Epithelial cell of esophagus (primary cell): Measurements from ENCODE around the gene GRB10.
"Not testable (repeated sequence)": the region's sequence is repeated elsewhere in the genome, so short reads cannot be mapped to it uniquely, and the experiment has no call there.

Source experiments
- DNase-seq: peaks from one replicate; pipeline ENCODE4 v3.0.0; 2010; ENCODE audit warnings: low read depth
- H3K4me3 ChIP-seq: 2 replicates; pipeline ENCODE4 v1.5.1; 2011; ENCODE audit warnings: mild to moderate bottlenecking, low read length, control low read depth
- TF ChIP-seq, protein P1 (sequence below): IDR thresholded peaks from 2 replicates; pipeline ENCODE4 v1.5.1; 2011; ENCODE audit warnings: low read depth, mild to moderate bottlenecking, low read length, control low read depth, inconsistent platforms; ENCODE audit not compliant: insufficient read depth; ENCODE audit errors: missing control alignments

The GRB10 gene

DNA sequence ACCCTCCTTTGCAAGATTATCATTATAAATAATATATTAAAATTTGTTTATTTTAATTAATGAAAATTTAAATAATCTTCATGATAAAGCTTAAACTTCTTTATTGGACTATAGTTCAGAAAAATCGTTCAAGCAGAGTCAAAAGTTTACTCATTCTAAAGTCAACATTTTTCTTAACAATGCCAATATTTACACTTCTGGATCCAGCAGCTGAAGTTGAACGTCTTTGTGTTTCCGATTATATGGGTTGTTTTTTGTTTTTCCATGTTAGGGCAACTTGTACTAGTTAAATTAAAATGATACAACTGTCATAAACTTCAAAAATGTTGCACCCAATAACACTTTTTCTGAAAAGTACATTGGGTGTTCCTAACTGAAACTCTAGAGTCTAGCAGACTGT is 43.8 kb downstream of the GRB10 start:
- no peak for DNase-seq
- TF ChIP-seq, protein P1, sequence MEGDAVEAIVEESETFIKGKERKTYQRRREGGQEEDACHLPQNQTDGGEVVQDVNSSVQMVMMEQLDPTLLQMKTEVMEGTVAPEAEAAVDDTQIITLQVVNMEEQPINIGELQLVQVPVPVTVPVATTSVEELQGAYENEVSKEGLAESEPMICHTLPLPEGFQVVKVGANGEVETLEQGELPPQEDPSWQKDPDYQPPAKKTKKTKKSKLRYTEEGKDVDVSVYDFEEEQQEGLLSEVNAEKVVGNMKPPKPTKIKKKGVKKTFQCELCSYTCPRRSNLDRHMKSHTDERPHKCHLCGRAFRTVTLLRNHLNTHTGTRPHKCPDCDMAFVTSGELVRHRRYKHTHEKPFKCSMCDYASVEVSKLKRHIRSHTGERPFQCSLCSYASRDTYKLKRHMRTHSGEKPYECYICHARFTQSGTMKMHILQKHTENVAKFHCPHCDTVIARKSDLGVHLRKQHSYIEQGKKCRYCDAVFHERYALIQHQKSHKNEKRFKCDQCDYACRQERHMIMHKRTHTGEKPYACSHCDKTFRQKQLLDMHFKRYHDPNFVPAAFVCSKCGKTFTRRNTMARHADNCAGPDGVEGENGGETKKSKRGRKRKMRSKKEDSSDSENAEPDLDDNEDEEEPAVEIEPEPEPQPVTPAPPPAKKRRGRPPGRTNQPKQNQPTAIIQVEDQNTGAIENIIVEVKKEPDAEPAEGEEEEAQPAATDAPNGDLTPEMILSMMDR, result no peak
- H3K4me3 ChIP-seq, result no peak overlapping the region

- H3K4me3 ChIP-seq, DNase-seq: not testable (repeated sequence)
Measured at GRCh38 chr7:50735836-50736235, 46.9 kb downstream of the GRB10 start.

DNA sequence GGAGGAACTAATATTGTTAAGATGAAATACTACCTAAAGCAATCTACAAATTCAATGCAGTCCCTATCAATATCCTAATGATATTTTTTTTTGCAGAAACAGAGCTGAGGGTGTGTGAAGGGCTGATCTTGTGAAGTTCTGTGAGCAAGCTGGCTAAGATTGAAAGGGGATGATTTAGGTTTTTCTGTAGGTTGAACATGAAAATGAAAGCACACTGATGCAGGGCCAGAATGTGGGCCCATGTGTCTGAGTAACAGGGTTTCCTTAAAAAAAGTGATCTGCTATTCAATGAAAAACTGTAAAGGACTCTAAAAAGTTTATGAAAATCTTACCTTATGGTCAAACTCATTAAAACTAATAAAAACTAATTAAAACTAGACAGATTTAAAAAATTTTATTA is 47.4 kb downstream of the GRB10 start:
- no peak for DNase-seq
- no peak overlapping the region for H3K4me3 ChIP-seq
- TF ChIP-seq, protein P1, result no peak

- no peak for DNase-seq
- no peak overlapping the region for H3K4me3 ChIP-seq
- TF ChIP-seq, protein P1, result no peak
Measured at GRCh38 chr7:50734246-50734645, 48.5 kb downstream of the GRB10 start.

DNA sequence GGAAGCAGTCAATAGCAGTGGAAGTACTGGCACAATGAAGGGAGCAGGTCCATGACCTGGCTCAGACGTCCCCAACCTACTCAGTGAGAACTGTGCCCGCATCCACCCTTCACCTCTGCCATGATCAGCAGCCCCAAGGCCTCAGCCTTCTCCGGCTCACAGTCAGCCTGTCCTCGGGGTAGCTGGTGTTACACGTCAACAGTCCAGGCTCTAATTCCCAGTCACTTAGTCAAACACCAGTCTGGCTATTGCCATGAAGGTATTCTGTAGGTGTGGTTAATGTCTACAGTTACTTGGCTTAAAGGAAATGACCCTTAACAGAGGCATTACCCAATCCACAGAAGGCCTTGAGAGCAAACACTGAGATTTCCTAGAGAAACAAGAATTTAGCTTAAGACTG is 49.1 kb downstream of the GRB10 start:
- TF ChIP-seq, protein P1, result no peak
- no peak overlapping the region for H3K4me3 ChIP-seq
- peak; percentile 94 for DNase-seq

DNA sequence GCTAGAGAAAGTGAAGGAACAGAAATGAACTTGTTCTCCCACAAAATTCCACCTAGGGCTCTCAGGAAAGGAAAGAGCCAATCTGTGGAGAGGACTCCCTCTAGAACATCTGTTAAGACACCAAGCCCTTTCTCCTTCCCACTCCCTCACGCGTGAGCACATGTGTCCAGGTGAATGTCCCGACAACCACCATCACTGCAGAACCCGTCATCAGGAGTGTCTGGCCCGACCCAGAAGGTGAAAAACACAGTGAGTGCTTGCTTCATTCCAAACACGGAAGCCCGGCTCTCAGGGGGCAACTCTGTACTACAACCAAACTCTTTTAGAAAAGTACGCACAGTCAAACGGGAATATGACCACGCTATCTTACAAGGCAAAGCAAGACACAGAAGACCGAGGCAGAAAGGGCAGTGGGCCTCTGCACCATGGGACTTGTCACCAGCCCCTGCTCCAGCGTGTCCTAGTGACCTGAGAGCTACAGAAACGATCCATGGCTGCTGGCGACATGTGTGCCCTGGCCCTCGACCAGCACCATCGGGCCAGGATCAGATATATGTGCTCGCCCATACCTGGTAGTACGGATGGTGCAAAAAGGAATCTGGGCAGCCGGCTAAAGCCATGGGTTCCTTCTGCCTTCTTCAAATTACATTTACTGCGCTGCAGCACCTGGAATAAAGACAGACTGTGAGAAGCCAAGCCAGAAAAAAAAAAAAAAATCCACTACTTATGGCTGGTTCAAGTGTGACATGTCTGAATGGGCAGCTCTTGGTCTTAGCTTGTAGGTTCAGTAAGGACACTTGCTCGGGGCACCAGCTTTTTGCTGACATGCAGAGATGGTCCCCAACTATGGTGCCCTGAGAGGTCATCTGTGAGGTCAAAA is 50.8 kb downstream of the GRB10 start:
- TF ChIP-seq, protein P1, result no peak
- H3K4me3 ChIP-seq, result no peak overlapping the region
- no peak for DNase-seq

DNA sequence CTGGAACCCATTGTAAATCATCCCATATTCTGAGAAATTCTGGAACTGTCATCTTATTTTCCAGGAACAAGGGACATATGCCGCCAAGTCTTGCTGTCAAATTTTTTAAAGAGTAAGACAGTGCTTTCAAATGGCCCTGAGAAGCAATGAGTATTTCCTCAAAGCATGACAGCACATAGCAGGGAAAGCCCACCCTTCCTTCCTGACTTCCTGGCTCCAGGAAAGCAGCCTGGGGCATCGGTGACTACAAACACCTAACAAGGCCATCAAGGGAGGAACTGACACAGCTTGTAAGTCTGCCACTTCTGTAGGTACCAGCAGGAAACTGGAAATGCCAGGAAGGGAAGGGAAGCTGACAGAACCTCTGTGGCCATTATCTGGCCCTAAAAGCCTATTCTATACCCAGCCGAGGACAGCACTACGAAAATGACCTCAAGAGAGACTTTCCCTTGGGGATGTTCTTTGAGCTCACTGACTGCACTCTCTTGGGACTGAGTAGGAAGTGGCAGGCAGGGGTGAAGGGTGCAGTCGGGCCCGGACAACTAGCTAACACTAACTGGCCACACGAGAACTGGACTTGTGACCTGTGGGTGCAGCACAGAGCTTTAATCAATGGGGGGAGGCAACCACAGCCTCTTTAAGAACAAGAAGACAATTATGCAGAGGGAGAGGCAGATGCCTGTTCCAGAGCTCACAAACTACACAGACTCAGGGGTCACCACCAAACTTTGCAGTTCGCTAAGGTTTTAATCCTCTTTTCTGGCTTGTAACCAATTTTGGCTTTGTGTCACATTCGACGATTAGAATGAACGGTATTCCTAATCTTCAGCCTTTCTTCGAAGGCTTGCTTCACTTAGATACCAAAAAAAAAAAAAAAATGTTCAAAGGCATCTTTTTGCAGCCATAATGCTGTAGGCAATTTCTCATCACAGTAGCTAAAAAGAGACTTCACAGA is 52.0 kb downstream of the GRB10 start:
- H3K4me3 ChIP-seq, result no peak overlapping the region
- TF ChIP-seq, protein P1, result no peak
- peak; percentile 15 for DNase-seq
